22Rv1 (cell line): Measurements from ENCODE around the gene YTHDF2.

ENCODE experiments used
- H3K27ac ChIP-seq: fragments of 450-650 bp; 2 replicates; pipeline ENCODE4 v1.5.1; 2017
- ZFX ChIP-seq: fragments of 450-650 bp; IDR thresholded peaks from 2 replicates; pipeline ENCODE4 v1.6.1; 2017; ENCODE audit warnings: antibody characterized with exemption, borderline replicate concordance
- TF ChIP-seq, protein P1 (sequence below): fragments of 450-650 bp; IDR thresholded peaks from 2 replicates; pipeline ENCODE4 v1.5.1; 2017; ENCODE audit warnings: mild to moderate bottlenecking

YTHDF2 gene

DNA sequence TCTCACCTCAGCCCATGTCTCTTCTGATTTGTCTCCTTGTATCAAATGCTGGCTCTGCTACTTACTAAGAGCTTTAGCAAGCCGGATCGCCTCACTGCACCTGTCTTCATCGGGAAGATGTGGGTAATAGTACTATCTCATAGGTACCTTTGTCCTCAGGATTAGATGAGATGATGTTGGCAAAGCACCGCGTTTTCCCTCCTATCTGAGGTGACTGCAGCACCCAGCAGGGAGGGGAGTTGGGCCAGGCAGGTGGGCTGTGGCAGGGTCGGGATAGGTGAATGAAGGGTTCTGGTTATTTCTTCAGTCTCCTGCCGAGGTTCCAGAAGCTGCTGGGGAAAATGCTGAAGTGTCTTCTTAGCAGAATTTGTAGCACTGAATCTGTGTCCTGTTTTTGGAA lies 80.4 kb downstream of the YTHDF2 start:
- TF ChIP-seq, protein P1, sequence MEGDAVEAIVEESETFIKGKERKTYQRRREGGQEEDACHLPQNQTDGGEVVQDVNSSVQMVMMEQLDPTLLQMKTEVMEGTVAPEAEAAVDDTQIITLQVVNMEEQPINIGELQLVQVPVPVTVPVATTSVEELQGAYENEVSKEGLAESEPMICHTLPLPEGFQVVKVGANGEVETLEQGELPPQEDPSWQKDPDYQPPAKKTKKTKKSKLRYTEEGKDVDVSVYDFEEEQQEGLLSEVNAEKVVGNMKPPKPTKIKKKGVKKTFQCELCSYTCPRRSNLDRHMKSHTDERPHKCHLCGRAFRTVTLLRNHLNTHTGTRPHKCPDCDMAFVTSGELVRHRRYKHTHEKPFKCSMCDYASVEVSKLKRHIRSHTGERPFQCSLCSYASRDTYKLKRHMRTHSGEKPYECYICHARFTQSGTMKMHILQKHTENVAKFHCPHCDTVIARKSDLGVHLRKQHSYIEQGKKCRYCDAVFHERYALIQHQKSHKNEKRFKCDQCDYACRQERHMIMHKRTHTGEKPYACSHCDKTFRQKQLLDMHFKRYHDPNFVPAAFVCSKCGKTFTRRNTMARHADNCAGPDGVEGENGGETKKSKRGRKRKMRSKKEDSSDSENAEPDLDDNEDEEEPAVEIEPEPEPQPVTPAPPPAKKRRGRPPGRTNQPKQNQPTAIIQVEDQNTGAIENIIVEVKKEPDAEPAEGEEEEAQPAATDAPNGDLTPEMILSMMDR, result no peak
- no peak for TF ChIP-seq ZFX
- no peak overlapping the region for H3K27ac ChIP-seq

DNA sequence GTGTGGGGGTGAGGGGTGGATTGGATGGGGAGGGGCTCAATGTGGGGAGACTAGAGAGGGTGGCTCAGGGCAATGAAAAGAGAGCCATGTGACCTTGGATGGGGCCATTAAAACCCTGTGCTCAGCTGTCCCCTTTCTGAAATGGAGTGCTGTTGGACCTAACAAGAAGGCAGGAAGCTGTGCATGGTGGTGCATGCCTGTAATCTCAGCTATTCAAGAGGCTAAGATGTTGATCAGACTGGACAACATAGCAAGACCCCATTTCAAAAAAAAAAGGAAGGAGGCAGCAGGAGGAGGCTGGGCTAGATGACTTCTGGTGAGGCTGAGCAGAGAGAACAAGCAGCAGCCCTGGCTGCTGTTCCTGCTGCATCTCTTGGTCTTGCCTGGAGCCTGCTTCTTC lies 82.3 kb downstream of the YTHDF2 start:
- TF ChIP-seq, protein P1, result no peak
- TF ChIP-seq ZFX, result no peak
- no peak overlapping the region for H3K27ac ChIP-seq
